GM18868 (cell line): ENCODE measurements around the gene HADHA.

Source experiments
- ATAC-seq: cut with Tn5 transposase; IDR thresholded peaks from one replicate; pipeline ENCODE4 v1.9.1; 2021; ENCODE audit warnings: mild to moderate bottlenecking, moderate library complexity; ENCODE audit not compliant: unreplicated experiment

HADHA gene

DNA sequence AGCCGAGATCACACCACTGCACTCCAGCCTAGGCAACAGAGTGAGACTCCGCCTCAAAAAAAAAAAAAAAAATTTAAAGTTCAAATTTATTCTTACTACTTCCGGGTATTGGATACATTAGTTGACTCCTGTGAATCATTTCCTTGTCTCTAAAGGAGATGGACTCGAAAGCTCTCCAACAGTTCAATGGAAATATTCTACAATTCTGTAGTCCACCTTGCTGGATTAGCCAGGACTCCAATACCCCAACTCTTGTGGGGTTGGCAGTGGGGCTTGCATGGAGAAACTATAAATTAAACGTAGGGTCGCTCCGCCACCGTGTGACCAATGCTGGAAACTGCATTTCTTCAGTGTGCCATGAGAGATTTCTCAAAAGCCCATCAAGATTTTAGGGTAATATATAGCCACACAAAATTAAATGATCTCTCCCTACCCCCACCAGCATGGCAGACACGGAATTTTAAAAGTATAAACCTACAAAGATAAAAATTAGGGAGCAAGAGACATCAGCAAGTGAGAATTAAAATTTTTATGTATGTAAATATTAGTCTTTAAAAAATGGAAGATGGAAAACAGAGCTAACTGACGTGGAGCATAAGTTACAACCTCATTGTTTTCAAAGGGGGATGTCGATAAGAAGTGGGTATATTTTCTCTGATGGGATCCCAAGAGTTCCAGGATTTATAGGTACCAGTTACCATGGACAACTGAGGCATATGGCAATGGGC lies 99.3 kb downstream of the HADHA start:
- no peak for ATAC-seq

DNA sequence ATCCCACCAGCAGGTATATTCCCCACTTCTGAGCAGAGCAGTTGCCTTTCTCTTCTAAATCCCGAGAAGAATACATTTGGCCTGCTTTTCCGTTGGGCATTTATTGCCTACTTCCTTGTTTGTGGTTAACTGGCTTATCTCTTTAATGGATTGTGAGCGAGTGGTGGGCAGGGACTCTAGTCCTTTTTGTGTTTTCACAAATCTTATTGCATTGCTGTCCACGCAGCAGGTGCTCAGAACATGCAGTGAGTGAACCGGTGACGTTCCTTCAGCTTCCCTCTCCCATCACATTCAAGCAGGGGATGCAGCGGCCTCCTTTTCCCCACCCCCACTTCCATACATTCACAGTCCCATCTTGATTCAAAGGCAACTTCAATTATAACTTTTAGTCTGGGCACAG lies 100.4 kb downstream of the HADHA start:
- no peak for ATAC-seq

DNA sequence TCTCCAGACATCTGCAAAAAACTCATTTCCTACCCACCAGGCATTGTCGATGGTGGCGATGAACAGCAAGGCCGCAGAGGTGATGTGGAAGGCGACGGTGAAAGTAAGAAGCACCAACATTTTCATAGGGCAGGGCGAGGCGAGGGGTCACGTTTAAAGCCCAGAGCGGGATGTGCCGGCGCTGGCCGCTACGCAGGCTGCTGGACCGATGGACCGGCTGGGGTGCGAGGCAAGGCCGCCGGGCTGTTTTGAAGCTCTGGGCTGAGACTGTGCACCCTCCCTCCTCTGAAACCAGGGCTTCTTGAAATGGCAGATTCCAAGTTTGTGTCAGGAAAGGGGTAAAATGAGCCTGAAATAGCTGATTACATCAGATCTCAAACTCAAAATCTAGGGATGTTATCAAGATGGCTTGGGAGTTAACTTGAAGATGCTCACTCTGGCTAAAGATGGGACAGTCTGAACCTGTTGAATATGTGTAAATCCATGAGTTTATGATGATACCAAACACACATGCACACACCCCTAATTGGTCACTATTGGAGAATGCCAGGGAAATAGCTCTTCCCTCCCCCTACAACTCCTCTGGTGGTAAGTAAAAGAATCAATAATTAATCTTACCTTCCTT lies 103.2 kb downstream of the HADHA start:
- no peak for ATAC-seq
